ENCODE measurements around the gene MINK1.
"Not testable (repeated sequence)": the region's sequence is repeated elsewhere in the genome, so short reads cannot be mapped to it uniquely, and the experiment has no call there.

Gene MINK1

DNA sequence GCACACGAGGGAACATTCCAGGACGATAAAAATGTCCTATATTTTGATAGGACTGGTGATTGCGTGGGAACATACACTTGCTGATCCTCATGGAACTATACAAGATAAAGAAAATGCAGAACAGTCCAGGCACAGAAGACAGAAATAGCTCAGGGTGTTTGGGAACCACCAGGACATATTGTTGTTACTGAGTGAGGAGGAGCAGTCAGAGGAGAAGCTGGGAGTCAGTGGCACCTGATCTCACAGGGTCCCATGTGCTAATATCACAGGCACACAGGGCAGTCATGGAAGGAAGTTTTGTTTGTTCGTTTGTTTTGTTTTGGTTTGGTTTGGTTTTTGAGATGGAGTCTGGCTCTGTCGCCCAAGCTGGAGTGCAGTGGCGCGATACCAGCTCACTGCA lies 20.4 kb upstream of the MINK1 start:
- no peak for DNase-seq

GRCh38 chr17:4815043-4815675 lies 18.0 kb upstream of the MINK1 start:
- no peak for DNase-seq

DNA sequence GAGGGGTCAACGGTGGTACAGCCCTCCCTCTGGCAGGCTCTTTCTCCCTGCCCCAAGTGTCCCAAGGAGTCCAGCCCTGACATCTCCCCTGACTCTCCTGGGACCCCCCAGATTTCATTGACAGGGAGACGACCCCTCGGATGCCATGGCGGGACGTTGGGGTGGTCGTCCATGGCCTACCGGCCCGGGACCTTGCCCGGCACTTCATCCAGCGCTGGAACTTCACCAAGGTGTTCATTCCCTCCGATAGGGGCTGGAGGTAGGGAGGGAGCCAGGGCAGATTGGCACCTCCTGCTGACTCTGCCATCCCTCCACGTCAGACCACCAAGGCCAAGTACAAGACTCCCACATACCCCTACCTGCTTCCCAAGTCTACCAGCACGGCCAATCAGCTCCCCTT lies 16.3 kb upstream of the MINK1 start:
- DNase-seq, result no peak

- DNase-seq, result no peak
Measured at GRCh38 chr17:4818276-4818675, 14.9 kb upstream of the MINK1 start.

- DNase-seq, result no peak
Measured at GRCh38 chr17:4822835-4823234, 10.3 kb upstream of the MINK1 start.

DNA sequence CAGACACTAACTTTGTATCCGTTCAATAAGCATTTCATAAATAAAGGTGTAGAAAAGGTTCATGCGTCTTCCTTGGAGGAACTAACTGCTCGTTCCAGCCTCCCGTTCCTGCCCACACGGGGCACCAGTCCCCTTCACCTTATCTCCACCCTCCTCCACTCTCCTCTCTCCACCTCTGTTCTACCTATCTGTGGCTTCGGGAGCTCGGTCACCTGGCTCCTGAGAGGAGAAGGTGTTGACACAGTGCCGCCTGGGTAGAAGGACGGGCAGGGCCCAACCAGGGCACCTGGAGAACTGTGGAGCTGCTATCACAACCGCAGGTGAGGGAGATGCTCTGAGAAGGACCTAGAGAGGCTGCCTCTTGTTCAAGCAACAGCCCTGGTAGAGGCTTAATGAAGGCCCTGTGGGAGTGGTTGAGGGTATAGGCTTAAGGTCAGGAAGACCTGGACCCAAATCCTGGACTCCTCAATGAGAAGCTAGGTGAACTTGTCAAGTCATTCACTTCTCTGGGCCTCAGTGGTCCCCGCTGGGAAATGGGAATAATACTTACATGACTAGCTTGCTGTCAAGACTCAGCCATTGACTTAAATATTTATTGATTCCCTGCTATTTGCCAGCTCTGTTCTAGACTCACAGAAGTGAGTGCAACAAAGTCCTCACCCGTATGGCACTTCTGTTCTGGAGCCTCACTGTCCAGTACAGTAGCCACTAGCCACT lies 9.6 kb upstream of the MINK1 start:
- no peak for DNase-seq

- DNase-seq, result no peak
Measured at GRCh38 chr17:4827399-4827798, 5.7 kb upstream of the MINK1 start.

DNA sequence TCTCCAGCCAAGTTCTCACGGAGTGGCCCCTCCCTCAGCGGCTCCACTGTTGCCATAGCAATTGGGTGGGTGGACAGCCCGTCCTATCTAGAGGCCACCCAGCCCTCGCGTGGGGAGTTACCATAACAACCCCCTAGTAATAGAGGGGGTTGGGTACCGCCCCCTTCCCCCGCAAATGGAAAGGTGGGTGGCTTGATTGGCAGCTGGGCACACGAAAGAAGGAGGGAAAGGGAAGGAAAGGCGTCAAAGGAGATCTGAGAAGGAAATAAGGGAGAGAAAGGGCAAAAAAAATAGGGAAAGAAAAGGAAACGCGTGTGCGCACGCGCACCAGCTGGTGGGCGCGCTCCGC lies 337 bp upstream of the MINK1 start:
- DNase-seq, result not testable (repeated sequence)

GRCh38 chr17:4833941-4834680 lies 971 bp downstream of the MINK1 start:
- no peak for DNase-seq

GRCh38 chr17:4834681-4835020 lies 1.5 kb downstream of the MINK1 start:
- DNase-seq, result no peak

- no peak for DNase-seq
Measured at GRCh38 chr17:4836221-4836620, 3.1 kb downstream of the MINK1 start.

DNA sequence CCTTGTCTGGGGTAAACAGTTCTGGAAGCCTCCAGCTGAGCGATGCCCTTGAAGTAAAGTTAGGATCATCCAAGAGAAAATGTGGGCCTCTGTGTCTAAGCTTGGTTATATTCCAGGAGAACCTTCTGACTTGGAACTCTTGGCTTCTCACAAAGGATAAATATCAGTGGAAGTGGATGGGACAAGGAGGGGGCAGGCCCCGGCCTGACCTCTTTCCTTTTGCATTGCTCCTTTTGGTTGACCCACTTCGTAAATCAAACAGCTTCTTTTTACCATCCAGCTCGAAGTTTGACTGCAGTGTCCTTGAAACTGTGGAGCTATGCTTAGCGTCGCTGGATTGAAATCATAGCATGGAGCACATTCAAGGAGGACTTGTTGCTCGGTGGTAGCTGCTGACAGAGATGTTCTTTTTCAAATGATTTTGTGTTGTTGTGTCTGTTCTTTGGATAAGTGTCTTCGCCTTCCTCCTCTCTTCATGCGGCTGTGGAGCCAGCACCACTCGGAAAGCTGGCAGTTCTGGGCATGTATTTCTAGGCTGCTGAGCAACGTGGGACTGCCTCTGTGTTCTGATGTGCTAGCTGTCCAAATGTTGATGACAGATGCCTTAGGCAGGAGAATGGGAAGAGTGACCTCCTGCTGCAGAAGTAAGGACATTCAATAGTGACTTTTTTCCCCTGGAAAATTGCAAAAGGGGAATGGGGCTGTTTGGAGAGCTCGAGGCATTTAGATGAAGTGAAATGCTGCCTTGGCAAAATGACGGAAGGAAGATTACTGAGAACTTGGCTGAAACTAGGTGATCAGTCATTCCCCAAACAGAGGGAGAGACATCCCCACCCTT lies 4.5 kb downstream of the MINK1 start:
- no peak for DNase-seq

- DNase-seq, result no peak
Measured at GRCh38 chr17:4838309-4838785, 5.2 kb downstream of the MINK1 start.

GRCh38 chr17:4839221-4839620 lies 6.1 kb downstream of the MINK1 start:
- DNase-seq, result no peak

- DNase-seq, result no peak
Measured at GRCh38 chr17:4839965-4840892, 7.1 kb downstream of the MINK1 start.

DNA sequence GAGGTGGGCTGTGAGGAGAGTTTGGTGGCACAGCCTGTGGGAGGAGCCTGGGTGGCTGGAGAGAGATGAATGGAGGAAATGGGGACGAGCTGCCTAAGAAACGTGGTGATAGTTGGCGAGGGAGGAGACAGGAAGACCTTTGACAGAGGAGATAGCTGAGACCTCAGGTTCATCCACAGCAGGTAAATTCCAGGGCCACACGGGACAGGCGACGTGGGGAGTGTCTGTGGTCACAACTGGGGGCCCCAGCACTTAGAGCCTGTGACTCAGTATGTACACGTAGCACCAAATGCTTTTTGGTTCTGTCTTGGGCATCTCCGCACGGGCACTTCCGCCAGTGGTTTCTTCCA lies 7.7 kb downstream of the MINK1 start:
- no peak for DNase-seq

DNA sequence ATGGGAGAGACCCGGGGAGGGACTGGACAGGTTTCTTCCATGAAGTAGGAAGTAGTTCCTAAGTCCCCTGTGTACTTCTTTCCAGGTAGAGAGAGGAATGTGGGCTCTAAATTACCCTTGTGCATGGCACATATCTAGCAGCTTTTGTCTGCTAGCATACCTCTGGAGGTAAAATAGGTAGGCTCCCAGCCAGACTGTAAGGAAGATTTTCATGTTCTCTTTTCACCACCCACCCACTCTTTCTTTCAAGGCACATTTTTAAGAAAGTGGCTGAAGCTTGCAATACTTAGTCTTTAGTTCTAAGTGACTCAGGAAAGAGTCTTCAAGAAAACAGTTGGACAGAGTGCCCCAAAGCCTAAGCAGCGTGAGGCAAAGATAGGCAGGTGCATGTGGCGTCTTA lies 9.2 kb downstream of the MINK1 start:
- DNase-seq, result no peak

- no peak for DNase-seq
Measured at GRCh38 chr17:4843321-4844000, 10.3 kb downstream of the MINK1 start.

DNA sequence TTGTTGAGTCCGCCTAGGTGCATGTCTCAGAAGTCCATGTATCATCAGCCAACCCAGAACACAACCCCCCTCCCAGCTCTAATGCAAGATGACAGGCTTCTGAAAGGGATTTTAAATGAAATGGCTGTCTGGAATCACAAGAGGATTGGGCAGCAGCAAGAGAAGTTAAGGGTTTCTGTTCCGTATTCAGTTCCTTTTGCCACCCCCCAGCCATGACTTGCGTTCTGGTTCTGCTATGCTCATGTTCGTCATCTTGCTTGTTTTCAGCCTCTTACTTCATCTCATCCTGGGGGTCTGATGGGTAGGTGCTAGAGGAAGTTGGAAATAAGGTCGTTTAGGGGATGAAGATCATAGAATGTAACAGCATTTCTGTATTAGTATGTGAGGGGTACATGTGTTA lies 12.0 kb downstream of the MINK1 start:
- no peak for DNase-seq

GRCh38 chr17:4846635-4847390 lies 13.7 kb downstream of the MINK1 start:
- DNase-seq, result no peak

DNA sequence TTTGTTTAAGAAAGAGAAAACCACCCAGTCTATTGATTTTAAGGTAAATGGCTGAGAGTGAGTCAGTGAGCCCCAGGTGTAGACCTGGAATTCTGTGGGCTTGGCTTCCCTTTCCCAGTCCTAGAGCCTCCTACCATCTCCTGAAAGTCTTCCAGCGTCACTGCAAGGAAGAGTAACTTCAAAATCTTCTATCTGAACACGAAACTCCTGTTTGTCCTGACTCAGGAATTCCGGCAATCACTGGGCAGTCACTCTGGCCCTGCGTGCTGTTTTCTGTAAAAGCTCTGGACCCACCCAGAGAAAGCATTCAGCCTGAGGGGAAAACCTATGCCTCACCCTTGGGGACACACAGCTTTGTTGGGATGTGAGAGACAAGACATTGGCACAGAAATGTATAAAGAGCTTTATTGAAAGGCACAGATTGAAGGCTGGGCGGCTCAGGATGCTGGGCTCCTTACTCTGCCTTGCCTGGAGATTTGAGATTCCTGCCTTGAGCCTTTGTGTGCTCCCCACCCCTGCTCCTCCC lies 15.9 kb downstream of the MINK1 start:
- DNase-seq, result no peak

Data from activated naive CD4-positive, alpha-beta T cell treated with anti-CD3 and anti-CD28 coated beads, Interleukin-2, amount 50 U/mL, for 16 hours (primary cell).